Heart right ventricle (tissue), 16 donors: ENCODE measurements around the gene ARHGAP23. TPM values are rescaled to one million over a fixed set of nuclear protein-coding genes. Genes with fewer than 3 reads are reported as not detected.

ENCODE experiments used
- ATAC-seq, 8 donors: fragments of 200-7000 bp; cut with Tn5 transposase; one replicate each; pipeline ENCODE4 v1.9.1; 2020; ENCODE audit warnings: mild to moderate bottlenecking in 8 of 8, moderate library complexity in 8 of 8, moderate number of reproducible peaks in 1 of 8
- DNase-seq, 2 donors: peaks; one replicate each; pipeline ENCODE4 v3.0.0-alpha.2; 2020
- H3K27ac ChIP-seq, 10 donors: fragments of 200-600 bp; sonication (generic) in 2 of 10; one replicate each; pipeline versions ENCODE4 v1.5.0 to v1.8.0; 2020 to 2022; ENCODE audit warnings: mild to moderate bottlenecking in 3 of 10
- H3K27me3 ChIP-seq, 7 donors: fragments of 200-600 bp; one replicate each; pipeline ENCODE4 v1.8.0; 2021 to 2022; ENCODE audit warnings: mild to moderate bottlenecking in 2 of 7
- H3K36me3 ChIP-seq, 9 donors: fragments of 200-600 bp; sonication (generic) in 1 of 9; one replicate each; pipeline versions ENCODE4 v1.5.0 to v1.8.0; 2020 to 2022; ENCODE audit warnings: mild to moderate bottlenecking in 2 of 9
- H3K4me1 ChIP-seq, 9 donors: fragments of 200-600 bp; sonication (generic) in 1 of 9; one replicate each; pipeline versions ENCODE4 v1.5.0 to v1.8.0; 2020 to 2022; ENCODE audit warnings: mild to moderate bottlenecking in 4 of 9
- H3K4me3 ChIP-seq, 10 donors: fragments of 200-600 bp; sonication (generic) in 2 of 10; one replicate each; pipeline versions ENCODE4 v1.5.0 to v1.8.0; 2020 to 2022; ENCODE audit warnings: mild to moderate bottlenecking in 7 of 10, moderate library complexity in 2 of 10
- H3K9me3 ChIP-seq, 11 donors: fragments of 200-600 bp in 10 of 11; sonication (generic) in 2 of 11; one replicate each; pipeline versions ENCODE4 v1.5.0 to v1.8.0; 2013 to 2022; ENCODE audit warnings: mild to moderate bottlenecking in 2 of 11, control low read depth in 1 of 11, moderate library complexity in 1 of 11
- WGBS, 2 donors: extraction: QIAGEN DNeasy Blood & Tissue Kit; methylation state at CpG; one replicate each; pipeline ENCODE4 v1.1.7; 2013; ENCODE audit warnings: inconsistent platforms in 1 of 2; 5-methylcytosine and 5-hydroxymethylcytosine counted together
- intact Hi-C, 10 donors: fragments of 100-400 bp; cut with DNase I; formaldehyde crosslinking; loops; one replicate each; pipeline versions ENCODE4 v1.11.1 to v1.14.2; 2022
- polyA plus RNA-seq, 2 donors: library from polyadenylated mRNA; stranded (reverse); fragments of 200-250 nt; gene quantifications; one replicate each; pipeline ENCODE4 v1.2.3, GENCODE V29; 2013
- total RNA-seq, 10 donors: library from RNA; stranded (reverse); fragmentation: NEBNext Ultra II Directional in 3 of 10; extraction: Animal tissue kit (Norgen Biotek cat#: 25700) in 3 of 10; gene quantifications; one replicate each; pipeline versions ENCODE4 v1.2.1 to v1.2.4, GENCODE V29; 2021 to 2023
- TF ChIP-seq, protein P1 (sequence below), 9 donors: fragments of 200-600 bp; sonication (generic) in 2 of 9; IDR thresholded peaks; one replicate each; pipeline versions ENCODE4 v1.5.0 to v1.8.0; 2021 to 2022; ENCODE audit warnings: antibody characterized with exemption in 9 of 9, mild to moderate bottlenecking in 5 of 9, moderate library complexity in 1 of 9
- donor health status: Arrhythmogenic right ventricular cardiomyopathy.
- donor health status: ischemic (EF 13 %, LVEDD 7.1; RV severe dilation, severe dysfunction).
- donor health status: healthy with polysubstance abuse.
- donor health status: DM: no; HTN: yes; CAD: no.
- donor health status: DM: no; HTN: no; CAD: no.
- donor health status: ischemic (EF 25% LVEDD 6.9; RV normal size, moderate dysfunction).
- donor health status: ischemic (EF 25% LVEDD 5.7; RV mildly dilated, moderate dysfunction).
- donor health status: healthy.
- donor health status: DM: yes; HTN: yes; CAD: no.
- donor health status: Ischemic cardiomyopathy.
- donor health status: ischemic (EF 35%, LVEDD 5.7; RV mildly dilated, moderate dysfunction).
- donor health status: nonischemic (EF 11% LVEDD 7.7; RV severe dilation, severe dysfunction).
- donor health status: DM: yes; HTN: yes; CAD: no.
- donor health status: PGD.
- donor health status: ischemic (EF 29% LVEDD 5.4; RV normal size, mild dysfunction).
- donor health status: nonischemic (EF 23%, LVEDD 6.1; RV moderate dilation, normal function).

Gene ARHGAP23
- total and polyA plus RNA-seq, 12 donors: 31.5 to 78.4 (median 63.1) TPM

- Histone ChIP-seq H3K4me3 (no peak overlapping the region), H3K27ac (no peak overlapping the region), H3K36me3 (no peaks in the 10 kb centered on the region), H3K4me1 (peaks cover 0 to 10% (median 0%) of the 10 kb centered on the region in 9 donors), H3K27me3 (peaks cover 0 to 31% (median 23%) of the 10 kb centered on the region in 7 donors), H3K9me3 (no peaks in the 10 kb centered on the region)
- ATAC-seq (no peak), DNase-seq (no peak)
- 78 to 79% methylated on average over 12 of the region's 12 CpGs for WGBS, 2 donors
- intact Hi-C loops: loop anchor here in 1 of 10 donors (5.0 kb wide), 1 partner anchor 55 kb away; no protein-coding TSS in a partner anchor
- TF ChIP-seq, protein P1, sequence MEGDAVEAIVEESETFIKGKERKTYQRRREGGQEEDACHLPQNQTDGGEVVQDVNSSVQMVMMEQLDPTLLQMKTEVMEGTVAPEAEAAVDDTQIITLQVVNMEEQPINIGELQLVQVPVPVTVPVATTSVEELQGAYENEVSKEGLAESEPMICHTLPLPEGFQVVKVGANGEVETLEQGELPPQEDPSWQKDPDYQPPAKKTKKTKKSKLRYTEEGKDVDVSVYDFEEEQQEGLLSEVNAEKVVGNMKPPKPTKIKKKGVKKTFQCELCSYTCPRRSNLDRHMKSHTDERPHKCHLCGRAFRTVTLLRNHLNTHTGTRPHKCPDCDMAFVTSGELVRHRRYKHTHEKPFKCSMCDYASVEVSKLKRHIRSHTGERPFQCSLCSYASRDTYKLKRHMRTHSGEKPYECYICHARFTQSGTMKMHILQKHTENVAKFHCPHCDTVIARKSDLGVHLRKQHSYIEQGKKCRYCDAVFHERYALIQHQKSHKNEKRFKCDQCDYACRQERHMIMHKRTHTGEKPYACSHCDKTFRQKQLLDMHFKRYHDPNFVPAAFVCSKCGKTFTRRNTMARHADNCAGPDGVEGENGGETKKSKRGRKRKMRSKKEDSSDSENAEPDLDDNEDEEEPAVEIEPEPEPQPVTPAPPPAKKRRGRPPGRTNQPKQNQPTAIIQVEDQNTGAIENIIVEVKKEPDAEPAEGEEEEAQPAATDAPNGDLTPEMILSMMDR (IDR thresholded peaks at IDR 0.05): no peak
Measured at GRCh38 chr17:38547444-38547843, 119.2 kb downstream of the ARHGAP23 start.

DNA sequence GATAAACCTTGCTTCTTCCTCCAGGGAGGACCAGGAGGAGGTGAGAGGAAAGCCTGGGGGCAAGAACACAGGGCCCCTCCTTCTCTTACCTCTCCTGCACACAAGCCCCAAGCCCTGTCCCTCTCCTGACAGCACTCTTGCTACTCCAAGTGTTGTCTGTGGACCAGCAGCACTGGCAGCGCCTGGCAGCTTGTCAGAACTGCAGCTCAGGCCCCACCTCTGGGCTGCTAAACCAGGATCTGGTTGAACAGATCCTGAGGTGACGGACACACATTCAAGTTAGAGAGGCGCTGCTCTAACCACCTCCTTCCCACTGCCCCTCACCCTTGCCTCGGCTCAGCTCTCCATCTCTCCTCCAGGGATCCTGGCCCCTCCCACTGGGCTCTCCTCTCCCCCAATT lies 121.0 kb downstream of the ARHGAP23 start:
- Histone ChIP-seq H3K27me3 (peaks cover 0 to 44% (median 16%) of the 10 kb centered on the region in 7 donors), H3K4me3 (no peak overlapping the region), H3K4me1 (peaks cover 0 to 10% (median 0%) of the 10 kb centered on the region in 9 donors), H3K36me3 (no peaks in the 10 kb centered on the region), H3K9me3 (no peaks in the 10 kb centered on the region), H3K27ac (no peak overlapping the region)
- DNase-seq (no peak), ATAC-seq (peak in 3 of 8 donors; percentile 21 to 43 (median 25))
- TF ChIP-seq, protein P1 (IDR thresholded peaks at IDR 0.05): no peak
- intact Hi-C loops: loop anchor here in 1 of 10 donors (5.0 kb wide), 1 partner anchor 53 kb away; no protein-coding TSS in a partner anchor
- WGBS, 2 donors: 60 to 67% methylated on average over 4 of the region's 4 CpGs

DNA sequence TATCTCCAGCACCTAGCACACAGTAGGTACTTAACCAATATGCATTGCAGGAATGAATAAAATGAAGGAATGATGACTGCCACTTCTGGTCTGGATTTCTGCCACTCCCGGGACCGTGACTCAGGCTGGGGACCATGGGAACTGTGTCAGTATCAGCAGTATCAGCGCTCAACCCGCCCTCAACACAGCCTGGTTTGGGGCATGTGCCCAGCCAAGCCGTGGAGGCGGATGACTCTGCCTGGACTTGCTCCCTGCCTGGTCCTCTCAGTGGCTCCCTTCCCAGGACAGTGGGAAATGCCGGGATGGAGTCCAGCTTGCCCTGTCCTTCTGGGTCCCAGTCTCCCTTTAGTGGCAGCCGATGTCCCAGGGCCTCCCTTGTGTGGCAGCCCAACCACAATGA lies 122.4 kb downstream of the ARHGAP23 start:
- peaks cover 0 to 10% (median 0%) of the 10 kb centered on the region in 9 donors for H3K4me1 ChIP-seq
- H3K27me3 ChIP-seq: peaks cover 0 to 50% (median 18%) of the 10 kb centered on the region in 7 donors
- peak; percentile 52 to 95 (median 90) for ATAC-seq
- H3K36me3 ChIP-seq: no peaks in the 10 kb centered on the region
- no peak overlapping the region for H3K4me3 ChIP-seq
- intact Hi-C loops: loop anchor here in 2 of 10 donors (10.0 kb wide), 2 partner anchors 114 to 184 kb away; partner anchors contain the start of gene CISD3 (in 1 of the 2)
- peak overlapping the region in 2 of 10 donors; percentile 15 to 25 for H3K27ac ChIP-seq
- H3K9me3 ChIP-seq: no peaks in the 10 kb centered on the region
- DNase-seq: peak; percentile 56 to 63
- TF ChIP-seq, protein P1 (IDR thresholded peaks at IDR 0.05): no peak
- 32 to 49% methylated on average over 8 of the region's 8 CpGs for WGBS, 2 donors

DNA sequence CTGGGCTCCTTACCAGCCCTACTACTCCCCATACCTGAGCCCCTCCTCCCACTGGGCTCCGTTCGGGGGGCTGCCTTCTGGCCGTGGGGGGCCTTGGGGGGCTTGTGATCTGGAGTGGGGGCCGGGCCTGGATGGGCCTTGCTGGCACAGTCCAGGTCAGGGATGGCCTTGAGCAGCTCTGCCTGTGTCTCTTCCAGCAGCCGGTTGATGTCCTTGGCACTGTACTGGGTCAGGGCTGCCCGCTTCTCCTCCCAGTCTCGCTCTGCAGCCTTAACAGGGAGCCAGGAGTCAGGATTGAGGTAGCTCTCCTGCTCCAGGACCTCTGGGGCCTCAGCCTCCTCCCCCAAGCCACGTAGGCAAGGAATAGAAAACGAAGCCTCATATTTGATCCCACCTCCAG lies 122.9 kb downstream of the ARHGAP23 start:
- 83 to 86% methylated on average over 9 of the region's 9 CpGs for WGBS, 2 donors
- DNase-seq: no peak
- Histone ChIP-seq H3K4me1 (peaks cover 0 to 10% (median 0%) of the 10 kb centered on the region in 9 donors), H3K36me3 (no peaks in the 10 kb centered on the region), H3K4me3 (no peak overlapping the region), H3K27ac (peak overlapping the region in 2 of 10 donors; percentile 15 to 25), H3K27me3 (peaks cover 0 to 45% (median 14%) of the 10 kb centered on the region in 7 donors), H3K9me3 (no peaks in the 10 kb centered on the region)
- TF ChIP-seq, protein P1 (IDR thresholded peaks at IDR 0.05): no peak
- intact Hi-C loops: loop anchor here in 2 of 10 donors (10.0 kb wide), 2 partner anchors 114 to 184 kb away; partner anchors contain the start of gene CISD3 (in 1 of the 2)
- peak in 5 of 8 donors; percentile 6 to 37 (median 10) for ATAC-seq
